K562 (cell line): Measurements from ENCODE around the gene HMX1.
A peak's percentile ranks its signal among the peaks of the same experiment; 100 is the strongest.

Experiments
- BHLHE40 ChIP-seq: IDR thresholded peaks from 2 replicates; pipeline ENCODE4 v1.6.1; 2011; ENCODE audit warnings: low read length, improper control_type of control experiment
- JUNB ChIP-seq: fragments of 450-650 bp; formaldehyde crosslinking; conservative IDR thresholded peaks from 2 replicates; pipeline ENCODE4 v1.4.0; 2020; ENCODE audit warnings: mild to moderate bottlenecking
- RBM22 ChIP-seq: fragments of 200-400 bp; formaldehyde crosslinking; IDR thresholded peaks from 2 replicates; pipeline ENCODE4 v1.6.1; 2018; ENCODE audit warnings: low read length, low read depth; ENCODE audit not compliant: poor library complexity, severe bottlenecking
- ZNF12 ChIP-seq: sonication (generic); formaldehyde crosslinking; IDR thresholded peaks from 2 replicates; pipeline ENCODE4 v1.4.0; 2020; ENCODE audit warnings: mild to moderate bottlenecking, missing genetic modification reagents
- TF ChIP-seq, protein P1 (sequence below), 3 experiments: IDR thresholded peaks in 2 of 3; conservative IDR thresholded peaks in 1 of 3; 2 replicates each; pipeline ENCODE4 v1.5.1; 2011 to 2012; ENCODE audit warnings: low read length in 3 of 3, mild to moderate bottlenecking in 3 of 3, control low read depth in 2 of 3, improper control_type of control experiment in 1 of 3, inconsistent platforms in 1 of 3, low read depth in 1 of 3, mixed read lengths in 1 of 3, moderate library complexity in 1 of 3; ENCODE audit not compliant: insufficient read depth in 2 of 3

DNA sequence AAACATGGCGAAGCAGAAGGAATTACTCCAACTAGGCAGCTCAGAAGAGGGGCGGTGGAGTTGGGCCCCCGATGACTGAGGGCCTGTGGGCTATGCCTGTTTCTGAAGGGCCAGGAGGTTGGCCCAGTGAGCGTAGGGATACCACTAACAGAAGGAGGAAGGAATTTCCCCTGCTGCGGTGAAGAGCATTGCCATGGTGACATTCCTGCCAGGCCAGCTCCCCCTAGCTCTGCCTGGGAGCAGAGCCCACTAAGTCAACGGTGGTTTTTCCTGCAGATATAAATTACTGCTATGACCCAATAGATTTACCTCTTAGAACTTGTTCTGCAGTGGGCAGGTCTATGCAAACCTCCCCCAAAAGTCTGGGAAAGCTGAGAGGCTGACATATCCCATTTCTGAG lies 28.9 kb upstream of the HMX1 start:
- no peak for TF ChIP-seq JUNB (CRISPR knock-in tag)
- TF ChIP-seq BHLHE40 = no peak
- TF ChIP-seq ZNF12 (CRISPR knock-in tag) = no peak
- no peak for TF ChIP-seq RBM22
- TF ChIP-seq, protein P1, sequence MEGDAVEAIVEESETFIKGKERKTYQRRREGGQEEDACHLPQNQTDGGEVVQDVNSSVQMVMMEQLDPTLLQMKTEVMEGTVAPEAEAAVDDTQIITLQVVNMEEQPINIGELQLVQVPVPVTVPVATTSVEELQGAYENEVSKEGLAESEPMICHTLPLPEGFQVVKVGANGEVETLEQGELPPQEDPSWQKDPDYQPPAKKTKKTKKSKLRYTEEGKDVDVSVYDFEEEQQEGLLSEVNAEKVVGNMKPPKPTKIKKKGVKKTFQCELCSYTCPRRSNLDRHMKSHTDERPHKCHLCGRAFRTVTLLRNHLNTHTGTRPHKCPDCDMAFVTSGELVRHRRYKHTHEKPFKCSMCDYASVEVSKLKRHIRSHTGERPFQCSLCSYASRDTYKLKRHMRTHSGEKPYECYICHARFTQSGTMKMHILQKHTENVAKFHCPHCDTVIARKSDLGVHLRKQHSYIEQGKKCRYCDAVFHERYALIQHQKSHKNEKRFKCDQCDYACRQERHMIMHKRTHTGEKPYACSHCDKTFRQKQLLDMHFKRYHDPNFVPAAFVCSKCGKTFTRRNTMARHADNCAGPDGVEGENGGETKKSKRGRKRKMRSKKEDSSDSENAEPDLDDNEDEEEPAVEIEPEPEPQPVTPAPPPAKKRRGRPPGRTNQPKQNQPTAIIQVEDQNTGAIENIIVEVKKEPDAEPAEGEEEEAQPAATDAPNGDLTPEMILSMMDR (IDR thresholded peaks at IDR 0.05 in 2 of 3, conservative IDR thresholded peaks at IDR 0.05 in 1 of 3; ENCODE audit: insufficient read depth in 2 of 3, low read depth in 1 of 3, low read length in 3 of 3) = peak; percentile 4 to 28 (median 12); a peak in 2 of 6 replicates
